BLaER1 treated with 17β-estradiol and CSF1 and Interleukin-3, amounts not matched to agents 10 nM and 100 nM (cell line): ENCODE data around the gene SPON1.
"Not testable (repeated sequence)": the region's sequence is repeated elsewhere in the genome, so short reads cannot be mapped to it uniquely, and the experiment has no call there.

ENCODE experiments used
- H3K27ac ChIP-seq, 11 experiments: shearing (Covaris generic); formaldehyde crosslinking; 2 replicates each; pipeline ENCODE4 v1.8.1; 2022
- H3K27me3 ChIP-seq, 11 experiments: shearing (Covaris generic); formaldehyde crosslinking; 2 replicates each; pipeline ENCODE4 v1.8.1; 2022
- H3K36me3 ChIP-seq, 11 experiments: shearing (Covaris generic); formaldehyde crosslinking; 2 replicates each; pipeline ENCODE4 v1.8.1; 2022
- H3K4me1 ChIP-seq, 10 experiments: shearing (Covaris generic); formaldehyde crosslinking; 2 replicates each; pipeline ENCODE4 v1.8.1; 2022
- H3K4me2 ChIP-seq, 11 experiments: shearing (Covaris generic); formaldehyde crosslinking; 2 replicates each; pipeline ENCODE4 v1.8.1; 2022
- H3K4me3 ChIP-seq, 10 experiments: shearing (Covaris generic); formaldehyde crosslinking; 2 replicates each; pipeline ENCODE4 v1.8.1; 2022
- H3K9ac ChIP-seq, 11 experiments: shearing (Covaris generic); formaldehyde crosslinking; 2 replicates each; pipeline ENCODE4 v1.8.1; 2022
- H3K9me3 ChIP-seq, 11 experiments: shearing (Covaris generic); formaldehyde crosslinking; replicated peaks in 1 of 11; 2 replicates each; pipeline ENCODE4 v1.8.1; 2022
- H4K20me1 ChIP-seq, 11 experiments: shearing (Covaris generic); formaldehyde crosslinking; 2 replicates each; pipeline ENCODE4 v1.8.1; 2022
- Cebpa-rat ChIP-seq, 11 experiments: shearing (Covaris generic); IDR thresholded peaks; 2 replicates each; pipeline ENCODE4 v1.8.1; 2022

SPON1 gene

DNA sequence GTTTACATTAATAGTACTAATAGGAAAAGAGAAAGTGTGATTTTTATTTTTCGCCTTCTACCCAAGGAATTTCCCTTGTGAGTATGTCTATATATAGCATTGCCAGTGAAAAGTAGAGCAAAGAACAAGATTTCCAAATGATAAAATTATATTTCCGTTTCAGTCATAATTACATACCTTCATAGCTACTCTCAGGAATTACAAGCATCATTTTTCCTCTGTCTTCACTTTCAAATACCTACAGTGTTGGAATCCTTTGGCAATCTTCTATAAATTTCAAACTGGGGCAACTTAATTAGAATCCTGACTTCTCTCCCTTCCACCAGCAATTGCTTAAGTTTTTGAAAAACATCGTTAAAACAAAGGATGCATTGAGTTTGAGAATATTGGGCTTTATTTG is 35.5 kb upstream of the SPON1 start:
- Histone ChIP-seq H3K4me2 (peak overlapping the region in 3 of 11 experiments; percentile 1 to 83 (median 20); a peak in 3 of 22 replicates), H3K9me3 (peaks cover 0 to 7% (median 0%) of the 10 kb centered on the region in 11 experiments; a peak in 2 of 22 replicates), H3K4me3 (no peak overlapping the region), H3K27ac (no peak overlapping the region), H4K20me1 (no peaks in the 10 kb centered on the region), H3K4me1 (peaks cover 47 to 83% (median 56%) of the 10 kb centered on the region in 10 experiments), H3K9ac (no peak overlapping the region), H3K27me3 (no peaks in the 10 kb centered on the region), H3K36me3 (no peaks in the 10 kb centered on the region)
- no peak for TF ChIP-seq Cebpa-rat (IDR thresholded peaks at IDR 0.05)

DNA sequence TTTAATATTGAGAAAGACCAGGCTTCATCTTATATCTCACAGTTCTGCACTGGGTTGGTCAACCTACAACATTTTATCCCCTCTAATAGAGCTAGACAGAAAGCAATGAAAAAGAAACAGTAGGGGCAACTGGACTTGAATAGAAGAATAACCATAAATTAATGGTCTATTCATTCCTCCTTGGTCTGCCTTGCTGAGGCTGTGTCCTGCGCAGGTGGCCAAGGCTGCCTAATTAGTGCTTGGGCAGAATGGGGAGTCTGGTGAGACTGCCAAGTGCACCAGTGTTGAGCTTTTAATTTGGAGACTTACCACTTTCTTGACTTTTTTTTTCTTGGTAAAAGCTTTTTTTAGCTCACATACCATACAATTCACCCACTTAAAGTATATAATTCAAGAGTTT is 35.0 kb upstream of the SPON1 start:
- no peak for TF ChIP-seq Cebpa-rat (IDR thresholded peaks at IDR 0.05)
- no peaks in the 10 kb centered on the region for H3K27me3 ChIP-seq
- peak overlapping the region in 1 of 11 experiments; percentile 79; a peak in 1 of 22 replicates for H3K27ac ChIP-seq
- peaks cover 45 to 78% (median 53%) of the 10 kb centered on the region in 10 experiments for H3K4me1 ChIP-seq
- H3K4me3 ChIP-seq = no peak overlapping the region
- peaks cover 0 to 7% (median 0%) of the 10 kb centered on the region in 11 experiments; a peak in 2 of 22 replicates for H3K9me3 ChIP-seq
- no peak overlapping the region for H3K9ac ChIP-seq
- peak overlapping the region in 4 of 11 experiments; percentile 1 to 83 (median 14); a peak in 5 of 22 replicates for H3K4me2 ChIP-seq
- no peaks in the 10 kb centered on the region for H3K36me3 ChIP-seq
- no peaks in the 10 kb centered on the region for H4K20me1 ChIP-seq

DNA sequence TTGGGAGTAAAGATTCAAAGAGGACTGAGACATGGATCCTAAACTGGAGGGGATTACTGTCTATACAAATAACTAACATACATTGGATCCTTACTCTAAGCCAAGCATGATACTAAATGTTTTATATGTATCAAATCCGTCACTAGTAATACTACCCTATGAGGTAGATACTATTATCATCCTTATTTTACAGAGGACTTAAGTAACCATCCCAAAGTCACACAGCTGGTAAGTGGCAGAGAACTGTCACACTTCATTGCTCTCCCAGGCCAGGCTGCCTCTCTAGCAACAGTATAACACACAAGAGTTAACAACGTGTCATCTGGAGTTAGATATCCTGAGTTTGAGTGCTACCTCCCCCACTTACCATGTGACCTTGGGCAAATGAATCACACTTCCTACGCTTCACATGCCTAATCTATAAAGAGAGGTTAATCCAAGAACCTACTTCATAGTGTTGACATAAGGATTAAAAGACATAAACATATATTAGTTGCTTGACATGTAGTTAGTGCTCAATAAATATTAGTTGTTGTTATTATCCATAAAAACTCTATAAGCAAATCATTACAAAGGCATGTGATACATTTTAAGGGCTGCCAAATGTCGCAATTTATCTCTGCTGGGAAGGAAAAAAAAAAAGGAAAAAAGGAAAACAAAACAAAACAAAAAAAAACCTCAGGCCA is 33.8 kb upstream of the SPON1 start:
- Histone ChIP-seq H3K27ac (peak overlapping the region in 9 of 11 experiments; percentile 5 to 79 (median 55); a peak in 13 of 22 replicates), H3K27me3 (no peaks in the 10 kb centered on the region), H3K36me3 (no peaks in the 10 kb centered on the region), H3K4me3 (no peak overlapping the region), H3K9me3 (peaks cover 0 to 7% (median 0%) of the 10 kb centered on the region in 11 experiments; a peak in 2 of 22 replicates), H3K9ac (peak overlapping the region in 4 of 11 experiments; percentile 5 to 36 (median 21); a peak in 3 of 22 replicates), H3K4me1 (peaks cover 33 to 66% (median 41%) of the 10 kb centered on the region in 10 experiments), H4K20me1 (no peaks in the 10 kb centered on the region), H3K4me2 (peak overlapping the region; percentile 2 to 83 (median 47); a peak in 21 of 22 replicates)
- TF ChIP-seq Cebpa-rat (IDR thresholded peaks at IDR 0.05) = no peak; a peak in 1 of 22 replicates

DNA sequence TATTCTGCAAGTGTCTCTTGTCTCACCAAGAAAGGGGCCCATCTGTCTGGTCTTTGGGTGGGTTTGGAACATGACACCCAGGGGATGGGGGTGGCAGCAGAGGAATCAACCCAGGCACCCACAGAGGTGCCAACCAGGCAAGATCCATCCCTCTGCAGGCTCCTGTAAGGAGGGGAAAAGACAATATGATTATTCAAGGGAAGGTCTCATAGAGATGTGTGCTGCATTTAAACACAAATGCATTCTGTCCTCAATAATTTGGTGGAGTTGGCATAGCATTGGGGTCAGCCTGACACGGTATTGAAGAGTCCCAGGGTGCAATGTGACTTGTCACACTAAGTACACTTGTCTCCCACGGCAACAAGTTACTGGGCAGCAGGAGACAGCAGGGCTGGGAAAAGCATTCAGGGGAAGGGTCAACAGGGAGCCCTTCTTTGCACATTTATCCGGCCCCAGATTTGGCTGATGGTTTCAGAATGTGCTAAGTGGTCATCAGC is 33.1 kb upstream of the SPON1 start:
- no peak for TF ChIP-seq Cebpa-rat (IDR thresholded peaks at IDR 0.05)
- H3K9ac ChIP-seq = peak overlapping the region in 3 of 11 experiments; percentile 5 to 36 (median 17); a peak in 2 of 22 replicates
- H3K4me2 ChIP-seq = peak overlapping the region; percentile 2 to 83 (median 47); a peak in 21 of 22 replicates

DNA sequence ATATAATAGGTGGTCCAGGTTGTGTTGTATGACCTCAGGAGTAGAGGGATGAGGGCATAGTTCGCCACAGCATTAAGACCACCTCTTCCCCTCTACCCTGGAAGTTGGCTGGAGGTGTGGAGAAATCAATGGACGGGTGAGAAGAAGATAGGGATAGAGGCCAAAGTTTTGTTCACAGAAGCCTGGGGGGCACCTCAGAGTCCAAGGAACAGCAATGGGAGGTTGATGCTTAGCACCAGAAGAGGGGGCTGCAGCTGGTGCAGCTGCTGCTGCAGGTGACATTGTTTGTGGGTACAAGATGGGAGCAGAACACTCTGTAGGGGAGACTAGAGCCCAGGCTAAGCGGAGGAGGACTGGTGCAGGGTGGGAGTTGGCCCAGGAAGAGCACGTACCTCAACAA is 31.2 kb upstream of the SPON1 start:
- Histone ChIP-seq H4K20me1 (no peaks in the 10 kb centered on the region), H3K36me3 (no peaks in the 10 kb centered on the region), H3K9ac (no peak overlapping the region), H3K4me1 (peaks cover 12 to 39% (median 18%) of the 10 kb centered on the region in 10 experiments), H3K27ac (no peak overlapping the region), H3K9me3 (peaks cover 3 to 11% (median 5%) of the 10 kb centered on the region in 11 experiments; a peak in 13 of 22 replicates), H3K4me3 (no peak overlapping the region), H3K27me3 (no peaks in the 10 kb centered on the region), H3K4me2 (no peak overlapping the region)
- no peak for TF ChIP-seq Cebpa-rat (IDR thresholded peaks at IDR 0.05)

More for the DNA sequence above, 33.1 kb upstream of the SPON1 start:
- Histone ChIP-seq H3K4me1 (peaks cover 25 to 58% (median 34%) of the 10 kb centered on the region in 10 experiments), H3K9me3 (peaks cover 3 to 11% (median 5%) of the 10 kb centered on the region in 11 experiments; a peak in 13 of 22 replicates), H3K36me3 (no peaks in the 10 kb centered on the region), H3K4me3 (no peak overlapping the region), H4K20me1 (no peaks in the 10 kb centered on the region), H3K27ac (peak overlapping the region in 10 of 11 experiments; percentile 3 to 79 (median 36); a peak in 14 of 22 replicates), H3K27me3 (no peaks in the 10 kb centered on the region)

DNA sequence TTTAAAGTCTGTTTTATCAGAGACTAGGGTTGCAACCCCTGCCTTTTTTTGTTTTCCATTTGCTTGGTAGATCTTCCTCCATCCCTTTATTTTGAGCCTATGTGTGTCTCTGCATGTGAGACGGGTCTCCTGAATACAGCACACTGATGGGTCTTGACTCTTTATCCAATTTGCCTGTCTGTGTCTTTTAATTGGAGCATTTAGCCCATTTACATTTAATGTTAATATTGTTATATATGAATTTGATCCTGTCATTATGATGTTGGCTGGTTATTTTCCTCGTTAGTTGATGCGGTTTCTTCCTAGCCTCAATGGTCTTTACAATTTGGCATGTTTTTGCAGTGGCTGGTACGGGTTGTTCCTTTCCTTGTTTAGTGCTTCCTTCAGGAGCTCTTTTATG is 25.4 kb upstream of the SPON1 start:
- not testable (repeated sequence) for H3K27me3 ChIP-seq, H3K4me2 ChIP-seq, H3K4me3 ChIP-seq, H4K20me1 ChIP-seq, H3K27ac ChIP-seq, H3K4me1 ChIP-seq, H3K36me3 ChIP-seq, H3K9ac ChIP-seq
- H3K9me3 ChIP-seq = peaks cover 3 to 22% (median 17%) of the 10 kb centered on the region in 11 experiments; a peak in 15 of 22 replicates

DNA sequence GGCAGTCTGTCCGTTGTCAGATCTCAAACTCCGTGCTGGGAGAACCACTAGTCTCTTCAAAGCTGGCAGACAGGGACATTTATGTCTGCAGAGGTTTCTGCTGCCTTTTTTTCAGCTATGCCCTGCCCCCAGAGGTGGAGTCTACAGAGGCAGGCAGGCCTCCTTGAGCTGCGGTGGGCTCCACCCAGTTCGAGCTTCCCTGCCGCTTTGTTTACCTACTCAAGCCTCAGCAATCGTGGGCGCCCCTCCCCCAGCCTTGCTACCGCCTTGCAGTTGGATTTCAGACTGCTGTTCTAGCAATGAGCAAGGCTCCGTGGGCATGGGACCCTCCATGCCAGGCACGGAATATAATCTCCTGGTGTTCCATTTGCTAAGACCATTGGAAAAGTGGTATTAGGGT is 23.7 kb upstream of the SPON1 start:
- H3K36me3 ChIP-seq, H3K9ac ChIP-seq, H3K4me2 ChIP-seq, H3K27me3 ChIP-seq, H3K4me3 ChIP-seq, H3K27ac ChIP-seq, H4K20me1 ChIP-seq: not testable (repeated sequence)
- H3K9me3 ChIP-seq = peaks cover 3 to 22% (median 17%) of the 10 kb centered on the region in 11 experiments; a peak in 15 of 22 replicates
- H3K4me1 ChIP-seq = peaks cover 0 to 12% (median 0%) of the 10 kb centered on the region in 10 experiments; a peak in 6 of 20 replicates

DNA sequence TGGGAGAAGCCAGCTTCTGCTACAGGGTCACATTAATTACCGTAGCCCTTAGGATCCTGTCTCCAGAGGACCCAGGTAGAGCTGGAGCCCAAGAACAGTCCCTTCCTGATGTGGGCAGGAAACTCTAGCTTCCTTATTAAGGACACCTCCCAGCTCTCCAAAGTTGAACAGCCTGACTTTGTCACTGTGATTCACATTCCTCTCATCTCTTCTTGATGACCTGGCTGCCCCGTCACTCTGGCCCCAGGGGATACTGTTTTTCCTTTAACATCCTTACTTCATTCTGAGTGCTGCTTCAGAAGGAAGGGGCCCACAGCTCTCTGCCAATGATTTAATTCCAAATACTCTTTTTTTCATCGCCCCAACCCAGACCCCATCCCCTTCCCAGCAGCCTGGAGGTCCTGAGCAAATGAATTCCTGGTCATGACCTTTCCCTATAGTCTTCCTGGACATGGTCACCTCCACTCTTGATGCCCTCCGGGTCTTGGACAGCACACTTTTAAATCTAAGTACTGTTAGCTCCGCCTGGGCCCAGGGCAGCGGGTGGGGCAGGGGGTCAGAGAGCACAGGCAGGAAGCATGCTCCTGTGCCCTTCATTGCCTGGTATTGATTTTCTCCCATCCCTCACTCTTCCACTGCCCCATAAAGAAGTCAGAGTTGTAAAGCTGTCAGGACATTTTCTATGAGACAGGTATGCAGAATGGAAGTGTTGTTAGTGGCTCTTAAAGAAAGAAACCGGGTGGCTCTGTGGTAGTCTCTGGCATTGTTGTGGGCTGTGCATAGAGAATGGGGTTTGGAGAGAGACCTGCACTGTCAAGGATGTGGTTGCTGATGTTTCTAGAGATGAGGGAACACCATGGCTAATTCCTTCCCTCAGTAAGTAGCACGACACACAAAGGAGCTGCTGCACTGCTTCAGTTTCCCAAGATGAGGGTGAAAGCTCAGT is 22.3 kb upstream of the SPON1 start:
- Histone ChIP-seq H3K4me1 (peaks cover 0 to 12% (median 0%) of the 10 kb centered on the region in 10 experiments; a peak in 6 of 20 replicates), H4K20me1 (no peaks in the 10 kb centered on the region), H3K9me3 (peaks cover 0 to 17% (median 11%) of the 10 kb centered on the region in 11 experiments; a peak in 5 of 22 replicates), H3K27me3 (no peaks in the 10 kb centered on the region), H3K4me2 (no peak overlapping the region), H3K4me3 (no peak overlapping the region), H3K27ac (no peak overlapping the region), H3K9ac (no peak overlapping the region), H3K36me3 (no peaks in the 10 kb centered on the region)
- no peak for TF ChIP-seq Cebpa-rat (IDR thresholded peaks at IDR 0.05)

DNA sequence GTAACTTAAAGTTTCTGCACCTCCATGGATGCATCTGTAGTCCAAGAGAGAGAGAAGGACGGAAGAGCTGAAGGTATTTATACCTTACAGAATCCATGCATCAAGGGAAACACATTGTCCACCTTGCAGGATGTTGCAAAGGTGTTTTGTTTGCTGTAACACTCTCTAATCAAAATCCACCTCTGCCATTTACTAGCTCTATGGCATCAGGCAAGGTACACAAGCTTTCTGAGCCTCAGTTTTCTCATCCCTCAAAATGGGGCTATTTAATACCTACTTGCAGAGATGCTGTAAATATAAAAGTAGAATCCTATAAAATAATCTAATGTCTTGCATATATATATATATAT is 21.6 kb upstream of the SPON1 start:
- TF ChIP-seq Cebpa-rat (IDR thresholded peaks at IDR 0.05) = no peak
- H3K27me3 ChIP-seq = no peaks in the 10 kb centered on the region
- H3K4me1 ChIP-seq = peaks cover 0 to 12% (median 0%) of the 10 kb centered on the region in 10 experiments; a peak in 6 of 20 replicates
- H4K20me1 ChIP-seq = no peaks in the 10 kb centered on the region
- no peak overlapping the region for H3K4me2 ChIP-seq
- no peaks in the 10 kb centered on the region for H3K36me3 ChIP-seq
- H3K9me3 ChIP-seq = peaks cover 0 to 17% (median 11%) of the 10 kb centered on the region in 11 experiments; a peak in 5 of 22 replicates
- H3K4me3 ChIP-seq = no peak overlapping the region
- H3K27ac ChIP-seq = no peak overlapping the region
- H3K9ac ChIP-seq = no peak overlapping the region
